Activated B cell treated with CpG ODN at 0.5 μM for 24 hours (primary cell): ENCODE data around the gene DSP. TPM values are rescaled to one million over a fixed set of nuclear protein-coding genes. Genes with fewer than 3 reads are reported as not detected.

ENCODE experiments used
- ATAC-seq: fragments of 200-7000 bp; cut with Tn5 transposase; one replicate; pipeline ENCODE4 v1.10.0; 2021; ENCODE audit warnings: low read depth, mild to moderate bottlenecking, moderate library complexity
- CTCF ChIA-PET: fragments of 350-600 bp; sonication (Branson Sonifier 250); formaldehyde crosslinking; loops from one replicate; lab custom pipeline; 2021; ENCODE audit warnings: antibody characterized with exemption; lab: Charles Lee
- POLR2A ChIA-PET: fragments of 350-600 bp; sonication (Branson Sonifier 250); formaldehyde crosslinking; loops from one replicate; lab custom pipeline; 2021; ENCODE audit warnings: antibody characterized with exemption; lab: Charles Lee
- DNase-seq: peaks from one replicate; pipeline ENCODE4 v3.0.0; 2022
- H3K27ac Mint-ChIP-seq: one replicate; pipeline ENCODE4 v1.8.0; 2020; ENCODE audit warnings: mixed read lengths
- H3K27me3 Mint-ChIP-seq: one replicate; pipeline ENCODE4 v1.8.0; 2021; ENCODE audit warnings: mixed read lengths
- H3K36me3 Mint-ChIP-seq: one replicate; pipeline ENCODE4 v1.8.0; 2021; ENCODE audit warnings: low read depth, mixed read lengths
- H3K4me1 Mint-ChIP-seq: one replicate; pipeline ENCODE4 v1.8.0; 2021; ENCODE audit warnings: mixed read lengths
- H3K4me3 Mint-ChIP-seq: one replicate; pipeline ENCODE4 v1.8.0; 2020; ENCODE audit warnings: mild to moderate bottlenecking, mixed read lengths
- H3K9me3 Mint-ChIP-seq: one replicate; pipeline ENCODE4 v1.8.0; 2020; ENCODE audit warnings: mixed read lengths
- intact Hi-C: fragments of 100-400 bp; cut with micrococcal nuclease; formaldehyde crosslinking; loops from one replicate; pipeline ENCODE4 v1.15.1; 2024
- total RNA-seq: library from RNA; stranded (reverse); gene quantifications from 2 replicates; pipeline ENCODE4 v1.2.3, GENCODE V29; 2022
- TF ChIP-seq, protein P1 (sequence below): fragments of 200-600 bp; IDR thresholded peaks from one replicate; pipeline ENCODE4 v1.8.0; 2022; ENCODE audit warnings: antibody characterized with exemption, mild to moderate bottlenecking

Gene DSP
- total RNA-seq, 1 donor from 2014 or later: 0.02 TPM

- Mint-ChIP-seq H3K27me3 (peaks cover 5% of the 10 kb centered on the region), H3K36me3 (peaks cover 8% of the 10 kb centered on the region), H3K9me3 (no peaks in the 10 kb centered on the region), H3K4me3 (no peak overlapping the region), H3K4me1 (peaks cover 30% of the 10 kb centered on the region), H3K27ac (no peak overlapping the region)
- ChIA-PET CTCF (no interaction called here), POLR2A (interaction anchor here (0.7 kb wide), 1 partner anchor 373 kb away, joined by 5 read pairs; no protein-coding TSS in a partner anchor)
- DNase-seq (no peak), ATAC-seq (no peak)
- TF ChIP-seq, protein P1, sequence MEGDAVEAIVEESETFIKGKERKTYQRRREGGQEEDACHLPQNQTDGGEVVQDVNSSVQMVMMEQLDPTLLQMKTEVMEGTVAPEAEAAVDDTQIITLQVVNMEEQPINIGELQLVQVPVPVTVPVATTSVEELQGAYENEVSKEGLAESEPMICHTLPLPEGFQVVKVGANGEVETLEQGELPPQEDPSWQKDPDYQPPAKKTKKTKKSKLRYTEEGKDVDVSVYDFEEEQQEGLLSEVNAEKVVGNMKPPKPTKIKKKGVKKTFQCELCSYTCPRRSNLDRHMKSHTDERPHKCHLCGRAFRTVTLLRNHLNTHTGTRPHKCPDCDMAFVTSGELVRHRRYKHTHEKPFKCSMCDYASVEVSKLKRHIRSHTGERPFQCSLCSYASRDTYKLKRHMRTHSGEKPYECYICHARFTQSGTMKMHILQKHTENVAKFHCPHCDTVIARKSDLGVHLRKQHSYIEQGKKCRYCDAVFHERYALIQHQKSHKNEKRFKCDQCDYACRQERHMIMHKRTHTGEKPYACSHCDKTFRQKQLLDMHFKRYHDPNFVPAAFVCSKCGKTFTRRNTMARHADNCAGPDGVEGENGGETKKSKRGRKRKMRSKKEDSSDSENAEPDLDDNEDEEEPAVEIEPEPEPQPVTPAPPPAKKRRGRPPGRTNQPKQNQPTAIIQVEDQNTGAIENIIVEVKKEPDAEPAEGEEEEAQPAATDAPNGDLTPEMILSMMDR: no peak
- intact Hi-C loops: no loop called here
Measured at GRCh38 chr6:7587631-7588100, 46.2 kb downstream of the DSP start.

- ChIA-PET POLR2A (interaction anchor here (0.7 to 1.2 kb wide), 2 partner anchors 41 to 374 kb away, joined by 3 to 5 read pairs; no protein-coding TSS in a partner anchor), CTCF (no interaction called here)
- no peaks in the 10 kb centered on the region for H3K9me3 Mint-ChIP-seq
- intact Hi-C loops: no loop called here
- TF ChIP-seq, protein P1: no peak
- peaks cover 31% of the 10 kb centered on the region for H3K4me1 Mint-ChIP-seq
- peaks cover 12% of the 10 kb centered on the region for H3K36me3 Mint-ChIP-seq
- no peak for ATAC-seq
- H3K27me3 Mint-ChIP-seq: peaks cover 1% of the 10 kb centered on the region
- no peak for DNase-seq
- no peak overlapping the region for H3K4me3 Mint-ChIP-seq
- H3K27ac Mint-ChIP-seq: no peak overlapping the region
Measured at GRCh38 chr6:7588506-7588905, 47.0 kb downstream of the DSP start.

DNA sequence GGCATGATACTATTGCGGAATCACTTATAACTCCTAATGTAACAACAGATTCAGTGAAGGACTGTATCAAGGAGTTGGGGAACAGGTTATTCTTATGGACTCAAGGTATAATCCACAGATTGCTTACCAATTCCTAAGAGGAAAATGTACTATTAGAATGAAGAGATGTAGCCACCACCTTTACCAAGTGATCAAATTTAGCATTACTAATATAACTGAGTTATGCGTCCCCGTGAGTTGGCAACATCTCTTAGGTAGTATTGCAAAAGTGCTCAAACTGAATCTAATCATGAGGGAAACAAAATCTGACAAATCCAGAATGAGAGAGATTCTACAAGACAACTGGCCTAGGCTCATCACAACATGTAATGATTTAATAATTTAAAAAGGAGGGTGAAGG lies 47.8 kb downstream of the DSP start:
- ChIA-PET POLR2A (interaction anchor here (0.6 to 1.2 kb wide), 5 partner anchors 42 to 1586 kb away, joined by 3 to 17 read pairs (median 3); partner anchors contain the start of genes CAGE1 and RIOK1), CTCF (interaction anchor here (1.0 to 1.5 kb wide), 2 partner anchors 313 to 470 kb away, joined by 3 to 5 read pairs; no protein-coding TSS in a partner anchor)
- ATAC-seq (no peak), DNase-seq (no peak)
- H3K9me3 Mint-ChIP-seq: no peaks in the 10 kb centered on the region
- H3K4me1 Mint-ChIP-seq: peaks cover 31% of the 10 kb centered on the region
- H3K4me3 Mint-ChIP-seq: peak overlapping the region; percentile 98
- H3K27me3 Mint-ChIP-seq: peaks cover 1% of the 10 kb centered on the region
- peak overlapping the region; percentile 84 for H3K27ac Mint-ChIP-seq
- intact Hi-C loops: no loop called here
- TF ChIP-seq, protein P1: no peak
- H3K36me3 Mint-ChIP-seq: peaks cover 12% of the 10 kb centered on the region

GRCh38 chr6:7589949-7590917 lies 48.8 kb downstream of the DSP start, which contains the start of gene SNRNP48:
Gene SNRNP48, plus strand, starts transcription at chr6:7590198. Its CDS starts 60 bp downstream, at chr6:7590258.
- ATAC-seq: peak; percentile 100
- ChIA-PET CTCF (interaction anchor here (1.0 to 1.5 kb wide), 2 partner anchors 314 to 469 kb away, joined by 3 to 5 read pairs; no protein-coding TSS in a partner anchor), POLR2A (interaction anchor here (0.6 to 1.2 kb wide), 7 partner anchors 201 to 1587 kb away, joined by 3 to 17 read pairs (median 3); partner anchors contain the start of genes CAGE1, RIOK1 and SSR1)
- TF ChIP-seq, protein P1: no peak
- H3K4me1 Mint-ChIP-seq: peaks cover 31% of the 10 kb centered on the region
- peak; percentile 88 for DNase-seq
- peak within 1 kb of the TSS; percentile 98 for H3K4me3 Mint-ChIP-seq
- peaks cover 22% of the 10 kb centered on the region for H3K36me3 Mint-ChIP-seq
- no peaks in the 10 kb centered on the region for H3K9me3 Mint-ChIP-seq
- H3K27me3 Mint-ChIP-seq: no peaks in the 10 kb centered on the region
- H3K27ac Mint-ChIP-seq: peak within 1 kb of the TSS; percentile 84
- intact Hi-C loops: loop anchor here (1.0 to 5.0 kb wide), 8 partner anchors 23 to 845 kb away; partner anchors contain the start of genes BLOC1S5, CAGE1, EEF1E1 and RIOK1
